ENCODE data around the gene OCLN.
"Not testable (repeated sequence)": the region's sequence is repeated elsewhere in the genome, so short reads cannot be mapped to it uniquely, and the experiment has no call there.

The OCLN gene

DNA sequence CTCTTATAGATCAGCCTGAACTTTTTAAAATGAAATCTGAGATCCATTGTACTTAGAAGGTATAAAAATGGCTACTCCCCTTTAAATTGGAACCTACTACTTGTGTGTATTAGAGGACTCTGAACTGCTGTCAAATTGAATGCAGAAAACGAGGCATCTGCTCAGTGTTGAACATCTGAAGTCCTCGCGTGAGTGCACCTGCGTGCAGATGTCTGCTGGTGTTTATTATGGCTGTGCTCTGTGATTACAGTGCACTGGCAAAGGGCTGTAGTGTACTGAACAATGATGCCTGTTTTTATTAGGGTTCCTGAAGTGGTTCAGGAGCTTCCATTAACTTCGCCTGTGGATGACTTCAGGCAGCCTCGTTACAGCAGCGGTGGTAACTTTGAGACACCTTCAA is 52.0 kb downstream of the OCLN start:
- H3K27me3 ChIP-seq (ENCODE audit: control insufficient read depth, insufficient read depth, low read length, poor library complexity, severe bottlenecking); H3K27ac ChIP-seq (ENCODE audit: insufficient read depth, low read depth, low read length, poor library complexity, severe bottlenecking); H3K9me3 ChIP-seq (ENCODE audit: control insufficient read depth, low read length); H3K4me1 ChIP-seq (ENCODE audit: control insufficient read depth, insufficient read depth, low read length); H3K4me3 ChIP-seq (ENCODE audit: insufficient read depth, low read depth, low read length); H3K36me3 ChIP-seq (ENCODE audit: control insufficient read depth, insufficient read depth, low read length): not testable (repeated sequence)
- no CpG with 5 or more reads among the region's 7 CpGs for WGBS, 2 experiments

DNA sequence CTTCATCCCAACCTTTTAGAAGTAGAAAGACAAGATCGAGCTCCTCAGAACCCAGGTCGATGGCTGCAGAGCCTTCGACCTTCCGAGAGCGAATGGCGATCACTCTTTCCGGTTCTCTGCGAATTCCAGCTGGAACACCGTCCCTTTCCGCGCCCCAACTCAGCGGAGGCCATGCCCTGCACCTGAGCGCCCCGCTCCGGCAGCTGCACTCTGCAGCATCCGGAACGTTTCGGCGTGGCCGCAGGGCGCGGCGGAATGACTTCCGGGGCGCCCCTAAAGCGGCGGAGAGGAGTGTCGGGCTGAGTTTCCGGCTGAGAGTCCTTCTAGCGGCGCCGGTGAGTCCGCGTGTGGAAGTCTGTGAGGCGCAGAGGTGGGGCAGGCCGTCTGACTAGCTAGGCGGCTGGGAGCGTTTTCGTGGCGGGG is 67.3 kb downstream of the OCLN start, which contains the start of gene GTF2H2C:
Gene GTF2H2C, plus strand, starts transcription at position 284 of the 423 bp plus-strand sequence. CDS start 4,942 bp downstream, outside the sequence.
- peak within 1 kb of the TSS; percentile 32 for H3K4me3 ChIP-seq (ENCODE audit: insufficient read depth, low read depth, low read length)
- H3K27me3 ChIP-seq (ENCODE audit: control insufficient read depth, insufficient read depth, low read length, poor library complexity, severe bottlenecking); H3K9me3 ChIP-seq (ENCODE audit: control insufficient read depth, low read length); H3K27ac ChIP-seq (ENCODE audit: insufficient read depth, low read depth, low read length, poor library complexity, severe bottlenecking); H3K36me3 ChIP-seq (ENCODE audit: control insufficient read depth, insufficient read depth, low read length); H3K4me1 ChIP-seq (ENCODE audit: control insufficient read depth, insufficient read depth, low read length): not testable (repeated sequence)
- 3% methylated on average over 29 to 36 of the region's 40 CpGs for WGBS, 2 experiments

DNA sequence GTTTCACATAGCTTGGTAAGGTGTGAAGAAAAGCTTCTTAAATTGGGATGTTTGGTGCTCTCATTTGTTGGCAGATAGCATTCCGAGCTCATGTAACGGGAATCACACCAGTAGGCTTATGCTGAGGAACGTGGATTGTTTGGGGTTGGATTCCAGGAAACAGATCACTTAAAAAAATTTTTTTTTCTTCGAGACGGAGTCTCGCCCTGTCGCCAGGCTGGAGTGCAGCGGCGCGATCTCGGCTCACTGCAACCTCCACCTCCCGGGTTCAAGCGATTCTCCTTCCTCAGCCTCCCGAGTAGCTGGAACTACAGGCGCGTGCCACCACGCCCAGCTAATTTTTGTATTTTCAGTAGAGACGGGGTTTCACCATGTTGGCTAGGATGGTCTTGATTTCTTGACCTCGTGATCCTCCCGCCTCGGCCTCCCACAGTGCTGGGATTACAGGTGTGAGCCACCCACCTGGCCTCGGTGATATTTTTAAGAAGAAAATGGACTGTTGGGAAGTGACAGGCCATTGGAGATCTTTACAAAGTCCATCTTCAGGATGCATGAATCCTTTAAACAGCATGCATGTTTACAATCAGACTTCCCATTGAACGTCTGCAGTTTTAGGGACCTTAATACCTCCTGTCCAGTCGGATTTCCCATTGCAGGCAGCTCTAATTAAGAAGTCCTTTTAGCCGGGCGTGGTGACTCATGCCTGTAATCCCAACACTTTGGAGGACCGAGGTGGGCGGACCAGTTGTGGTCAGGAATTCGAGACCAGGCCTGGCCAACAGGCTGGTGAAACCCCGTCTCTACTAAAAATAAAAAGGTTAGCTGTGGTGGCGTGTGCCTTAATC is 68.2 kb downstream of the OCLN start:
- H3K27ac ChIP-seq (ENCODE audit: insufficient read depth, low read depth, low read length, poor library complexity, severe bottlenecking); H3K27me3 ChIP-seq (ENCODE audit: control insufficient read depth, insufficient read depth, low read length, poor library complexity, severe bottlenecking); H3K9me3 ChIP-seq (ENCODE audit: control insufficient read depth, low read length); H3K4me1 ChIP-seq (ENCODE audit: control insufficient read depth, insufficient read depth, low read length); H3K36me3 ChIP-seq (ENCODE audit: control insufficient read depth, insufficient read depth, low read length): not testable (repeated sequence)
- H3K4me3 ChIP-seq (ENCODE audit: insufficient read depth, low read depth, low read length): peak overlapping the region; percentile 30
- WGBS, 2 experiments: 20 to 23% methylated on average over 15 to 17 of the region's 31 CpGs

DNA sequence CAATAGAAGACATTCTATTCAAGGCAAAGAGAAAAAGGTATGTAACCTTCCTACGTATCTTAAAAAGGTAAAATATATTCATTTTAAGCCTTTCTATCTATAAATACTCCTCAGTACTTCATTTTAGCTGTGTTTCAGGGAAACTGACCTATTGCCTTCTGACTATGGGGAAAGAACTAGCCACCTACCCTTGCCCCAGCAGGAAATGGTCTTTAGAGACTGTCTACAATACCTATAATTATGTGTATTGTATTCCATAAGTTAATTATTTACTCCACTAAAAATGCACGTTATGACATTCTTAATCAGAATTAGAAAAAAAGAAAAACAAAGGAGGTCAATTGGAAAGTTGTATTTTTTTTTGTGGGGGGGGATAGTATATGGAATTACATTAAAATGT is 73.6 kb downstream of the OCLN start:
- not testable (repeated sequence) for H3K4me3 ChIP-seq (ENCODE audit: insufficient read depth, low read depth, low read length); H3K27ac ChIP-seq (ENCODE audit: insufficient read depth, low read depth, low read length, poor library complexity, severe bottlenecking); H3K9me3 ChIP-seq (ENCODE audit: control insufficient read depth, low read length); H3K27me3 ChIP-seq (ENCODE audit: control insufficient read depth, insufficient read depth, low read length, poor library complexity, severe bottlenecking); H3K4me1 ChIP-seq (ENCODE audit: control insufficient read depth, insufficient read depth, low read length); H3K36me3 ChIP-seq (ENCODE audit: control insufficient read depth, insufficient read depth, low read length)
- 92% methylated on average over 1 of the region's 2 CpGs; no CpG with 5 or more reads in 1 of the 2 experiments for WGBS, 2 experiments

DNA sequence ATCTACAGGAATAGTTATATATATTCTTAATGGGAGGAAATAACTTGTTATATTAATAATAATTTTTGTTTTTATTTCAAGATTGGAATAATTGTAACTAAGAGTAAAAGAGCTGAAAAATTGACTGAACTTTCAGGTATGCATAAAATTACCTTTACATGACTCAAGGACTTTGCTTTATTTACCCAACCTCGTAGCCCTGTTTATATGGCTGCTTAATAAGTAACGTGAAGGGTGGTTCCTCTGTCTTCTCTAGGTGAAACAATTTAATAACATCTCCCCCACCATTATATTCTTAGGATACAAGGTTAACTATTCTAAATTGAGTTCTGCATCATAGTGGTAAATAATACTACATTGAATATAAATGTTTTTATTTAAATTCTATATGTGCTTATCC is 75.5 kb downstream of the OCLN start:
- no CpG with 5 or more reads among the region's 2 CpGs for WGBS, 2 experiments
- not testable (repeated sequence) for H3K9me3 ChIP-seq (ENCODE audit: control insufficient read depth, low read length); H3K27ac ChIP-seq (ENCODE audit: insufficient read depth, low read depth, low read length, poor library complexity, severe bottlenecking); H3K4me1 ChIP-seq (ENCODE audit: control insufficient read depth, insufficient read depth, low read length); H3K4me3 ChIP-seq (ENCODE audit: insufficient read depth, low read depth, low read length); H3K36me3 ChIP-seq (ENCODE audit: control insufficient read depth, insufficient read depth, low read length); H3K27me3 ChIP-seq (ENCODE audit: control insufficient read depth, insufficient read depth, low read length, poor library complexity, severe bottlenecking)

DNA sequence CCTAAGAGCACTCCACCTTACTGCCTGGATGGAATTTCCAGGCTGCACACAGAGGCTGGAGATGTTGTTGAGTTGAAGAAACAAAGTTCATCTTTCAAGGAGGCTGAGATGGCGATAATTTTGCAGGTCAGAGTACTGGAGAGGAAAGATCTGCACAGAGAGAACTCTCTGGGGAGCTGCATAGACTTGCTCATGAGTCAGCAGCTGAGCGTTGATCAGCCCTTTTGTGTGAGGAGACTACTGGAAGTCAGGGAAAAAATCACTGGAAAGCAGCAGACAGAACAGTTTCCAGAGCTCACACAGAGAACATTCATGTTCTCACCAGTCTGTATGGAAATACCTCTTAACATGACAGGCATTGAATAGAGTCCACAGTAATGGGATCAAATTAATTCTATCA is 90.8 kb downstream of the OCLN start:
- no CpG with 5 or more reads among the region's 2 CpGs for WGBS, 2 experiments
- H3K27me3 ChIP-seq (ENCODE audit: control insufficient read depth, insufficient read depth, low read length, poor library complexity, severe bottlenecking); H3K4me3 ChIP-seq (ENCODE audit: insufficient read depth, low read depth, low read length); H3K27ac ChIP-seq (ENCODE audit: insufficient read depth, low read depth, low read length, poor library complexity, severe bottlenecking); H3K4me1 ChIP-seq (ENCODE audit: control insufficient read depth, insufficient read depth, low read length); H3K36me3 ChIP-seq (ENCODE audit: control insufficient read depth, insufficient read depth, low read length); H3K9me3 ChIP-seq (ENCODE audit: control insufficient read depth, low read length): not testable (repeated sequence)

DNA sequence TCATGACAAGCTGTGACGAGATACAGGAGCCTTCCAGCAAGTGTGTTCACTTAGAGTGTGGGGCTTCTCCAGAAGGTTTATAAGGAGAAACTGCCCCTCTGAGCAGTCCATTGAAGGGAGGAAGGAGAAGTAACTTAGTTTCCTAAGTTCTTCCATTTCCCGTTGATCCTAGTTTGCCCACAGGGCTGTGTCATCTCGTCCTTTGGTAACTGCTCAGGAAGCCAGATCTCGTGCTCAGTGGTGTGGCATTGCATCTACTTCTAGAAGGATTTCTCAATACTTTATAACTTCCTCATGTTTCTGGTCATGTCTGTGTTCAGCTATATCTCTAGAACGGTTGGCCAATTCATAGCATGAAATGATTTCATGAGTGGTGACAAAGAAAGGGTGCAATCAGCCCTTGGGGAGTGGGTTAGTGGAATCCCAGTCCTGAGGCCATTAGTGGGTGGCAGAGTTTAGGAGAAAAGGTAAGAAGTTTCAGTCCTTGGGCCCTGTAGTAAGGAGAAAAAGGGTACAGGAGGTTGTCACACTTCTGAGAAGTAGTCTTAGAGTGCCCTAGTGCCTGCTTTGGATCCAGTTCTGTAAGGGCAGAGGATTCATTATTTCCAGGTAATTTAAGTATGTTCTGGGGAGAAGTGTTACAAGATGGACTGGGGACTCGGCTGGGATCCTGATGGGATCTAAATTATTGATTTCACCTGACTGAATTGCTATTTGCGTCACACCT is 103.7 kb downstream of the OCLN start:
- H3K4me3 ChIP-seq (ENCODE audit: insufficient read depth, low read depth, low read length); H3K27me3 ChIP-seq (ENCODE audit: control insufficient read depth, insufficient read depth, low read length, poor library complexity, severe bottlenecking); H3K9me3 ChIP-seq (ENCODE audit: control insufficient read depth, low read length); H3K27ac ChIP-seq (ENCODE audit: insufficient read depth, low read depth, low read length, poor library complexity, severe bottlenecking); H3K4me1 ChIP-seq (ENCODE audit: control insufficient read depth, insufficient read depth, low read length); H3K36me3 ChIP-seq (ENCODE audit: control insufficient read depth, insufficient read depth, low read length): not testable (repeated sequence)
- no CpG with 5 or more reads among the region's 7 CpGs for WGBS, 2 experiments

DNA sequence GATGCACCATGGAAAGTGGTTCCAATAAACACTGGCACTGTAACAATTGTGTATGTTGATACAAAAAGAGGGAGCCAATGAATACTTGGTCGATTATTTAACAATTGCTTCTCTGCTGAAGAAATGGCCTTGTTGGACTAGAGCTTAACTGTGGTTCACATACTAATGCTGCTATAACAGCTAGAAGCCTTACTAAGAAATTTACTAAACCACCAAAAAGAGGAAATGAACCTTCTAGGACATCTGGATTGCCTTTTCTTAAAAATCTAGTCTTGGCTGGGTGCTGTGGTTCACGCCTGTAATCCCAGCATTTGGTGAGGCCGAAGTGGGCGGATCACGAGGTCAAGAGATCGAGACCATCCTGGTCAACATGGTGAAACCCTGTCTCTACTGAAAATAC is 109.4 kb downstream of the OCLN start:
- H3K4me3 ChIP-seq (ENCODE audit: insufficient read depth, low read depth, low read length); H3K27ac ChIP-seq (ENCODE audit: insufficient read depth, low read depth, low read length, poor library complexity, severe bottlenecking); H3K9me3 ChIP-seq (ENCODE audit: control insufficient read depth, low read length); H3K4me1 ChIP-seq (ENCODE audit: control insufficient read depth, insufficient read depth, low read length); H3K27me3 ChIP-seq (ENCODE audit: control insufficient read depth, insufficient read depth, low read length, poor library complexity, severe bottlenecking); H3K36me3 ChIP-seq (ENCODE audit: control insufficient read depth, insufficient read depth, low read length): not testable (repeated sequence)
- no CpG with 5 or more reads among the region's 6 CpGs for WGBS, 2 experiments

DNA sequence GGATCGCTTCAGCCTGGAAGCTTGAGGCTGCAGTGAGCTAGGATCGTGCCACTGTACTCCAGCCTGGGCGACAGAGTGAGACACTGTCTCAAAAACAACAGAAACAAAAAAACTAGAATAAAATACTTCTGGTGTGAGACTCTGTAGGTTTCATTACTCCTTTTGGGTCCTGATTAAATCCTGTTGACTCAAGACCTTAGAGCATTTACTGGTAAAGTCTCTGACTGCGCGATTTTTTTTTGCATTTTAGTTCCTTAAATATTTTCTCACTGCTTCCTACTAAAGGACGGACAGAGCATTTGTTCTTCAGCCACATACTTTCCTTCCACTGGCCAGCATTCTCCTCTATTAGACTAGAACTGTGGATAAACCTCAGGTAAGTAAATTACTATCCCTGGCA is 114.2 kb downstream of the OCLN start:
- not testable (repeated sequence) for H3K9me3 ChIP-seq (ENCODE audit: control insufficient read depth, low read length); H3K27ac ChIP-seq (ENCODE audit: insufficient read depth, low read depth, low read length, poor library complexity, severe bottlenecking); H3K4me3 ChIP-seq (ENCODE audit: insufficient read depth, low read depth, low read length); H3K36me3 ChIP-seq (ENCODE audit: control insufficient read depth, insufficient read depth, low read length); H3K27me3 ChIP-seq (ENCODE audit: control insufficient read depth, insufficient read depth, low read length, poor library complexity, severe bottlenecking); H3K4me1 ChIP-seq (ENCODE audit: control insufficient read depth, insufficient read depth, low read length)
- 92 to 100% methylated on average over 2 of the region's 6 CpGs for WGBS, 2 experiments

All from ectodermal cell (in vitro differentiated cells).